ENCODE results near the gene PGA5.

DNA sequence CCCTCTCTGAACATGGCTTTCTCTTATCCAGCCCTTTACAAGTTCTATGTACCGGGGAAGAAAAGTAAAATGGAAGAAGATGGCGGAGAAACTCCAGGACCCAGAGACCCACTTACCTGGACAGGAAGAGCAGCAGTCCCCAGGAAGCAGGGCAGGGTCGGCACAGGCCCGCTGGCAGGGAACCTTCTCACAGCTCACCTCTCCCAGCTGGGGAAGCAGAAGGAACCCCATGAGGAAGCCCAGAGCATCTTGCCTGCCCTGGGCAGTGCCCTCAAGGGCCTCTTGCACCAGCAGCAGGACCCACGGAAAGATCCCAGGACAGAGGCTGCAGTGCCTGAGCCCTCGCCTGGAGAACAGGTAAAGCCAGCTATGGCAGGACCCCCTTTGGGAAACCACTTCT is 23.4 kb downstream of the PGA5 start:
- TF ChIP-seq, protein P1, sequence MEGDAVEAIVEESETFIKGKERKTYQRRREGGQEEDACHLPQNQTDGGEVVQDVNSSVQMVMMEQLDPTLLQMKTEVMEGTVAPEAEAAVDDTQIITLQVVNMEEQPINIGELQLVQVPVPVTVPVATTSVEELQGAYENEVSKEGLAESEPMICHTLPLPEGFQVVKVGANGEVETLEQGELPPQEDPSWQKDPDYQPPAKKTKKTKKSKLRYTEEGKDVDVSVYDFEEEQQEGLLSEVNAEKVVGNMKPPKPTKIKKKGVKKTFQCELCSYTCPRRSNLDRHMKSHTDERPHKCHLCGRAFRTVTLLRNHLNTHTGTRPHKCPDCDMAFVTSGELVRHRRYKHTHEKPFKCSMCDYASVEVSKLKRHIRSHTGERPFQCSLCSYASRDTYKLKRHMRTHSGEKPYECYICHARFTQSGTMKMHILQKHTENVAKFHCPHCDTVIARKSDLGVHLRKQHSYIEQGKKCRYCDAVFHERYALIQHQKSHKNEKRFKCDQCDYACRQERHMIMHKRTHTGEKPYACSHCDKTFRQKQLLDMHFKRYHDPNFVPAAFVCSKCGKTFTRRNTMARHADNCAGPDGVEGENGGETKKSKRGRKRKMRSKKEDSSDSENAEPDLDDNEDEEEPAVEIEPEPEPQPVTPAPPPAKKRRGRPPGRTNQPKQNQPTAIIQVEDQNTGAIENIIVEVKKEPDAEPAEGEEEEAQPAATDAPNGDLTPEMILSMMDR (IDR thresholded peaks at IDR 0.05; ENCODE audit: insufficient read depth, low read depth, low read length) = no peak
- TF ChIP-seq EZH2 (IDR thresholded peaks at IDR 0.05; ENCODE audit: insufficient read depth, low read length) = no peak

All from astrocyte (in vitro differentiated cells and primary cell).